ENCODE measurements around the gene GRIFIN. TPM values are rescaled to one million over a fixed set of nuclear protein-coding genes. Genes with fewer than 3 reads are reported as not detected.

The GRIFIN gene
- total and polyA plus RNA-seq, 7 donors: not detected

GRCh38 chr7:2435146-2435545 is 41.1 kb downstream of the GRIFIN start:
- no peak overlapping the region for H3K4me3 ChIP-seq
- H3K4me1 ChIP-seq: no peaks in the 10 kb centered on the region
- DNase-seq: no peak
- WGBS, 3 donors: 90 to 93% (median 92%) methylated on average over 5 of the region's 5 CpGs
- no peak overlapping the region for H3K27ac ChIP-seq
- H3K27me3 ChIP-seq (ENCODE audit: insufficient read depth in 3 of 3, low read length in 2 of 3): no peaks in the 10 kb centered on the region
- H3K36me3 ChIP-seq (ENCODE audit: insufficient read depth in 1 of 2, low read depth in 1 of 2): peaks cover 0 to 38% of the 10 kb centered on the region in 2 donors
- TF ChIP-seq CTCF (IDR thresholded peaks at IDR 0.05): no peak
- peaks cover 10% of the 10 kb centered on the region for H3K9me3 ChIP-seq
- intact Hi-C loops (cut with DNase I): no loop called here
- no peak for ATAC-seq

GRCh38 chr7:2433713-2434550 is 42.3 kb downstream of the GRIFIN start:
- Histone ChIP-seq H3K9me3 (peaks cover 10% of the 10 kb centered on the region), H3K27me3 (ENCODE audit: insufficient read depth in 3 of 3, low read length in 2 of 3) (no peaks in the 10 kb centered on the region), H3K27ac (no peak overlapping the region), H3K4me1 (no peaks in the 10 kb centered on the region), H3K4me3 (no peak overlapping the region), H3K36me3 (ENCODE audit: insufficient read depth in 1 of 2, low read depth in 1 of 2) (peaks cover 0 to 38% of the 10 kb centered on the region in 2 donors)
- intact Hi-C loops (cut with DNase I): no loop called here
- ATAC-seq: no peak
- WGBS, 3 donors: 91 to 93% (median 91%) methylated on average over 42 of the region's 42 CpGs
- no peak for TF ChIP-seq CTCF (IDR thresholded peaks at IDR 0.05)
- DNase-seq: no peak

GRCh38 chr7:2432910-2433712 is 43.1 kb downstream of the GRIFIN start:
- no peak overlapping the region for H3K4me3 ChIP-seq
- ATAC-seq (no peak), DNase-seq (no peak)
- TF ChIP-seq CTCF (IDR thresholded peaks at IDR 0.05): no peak
- peaks cover 10% of the 10 kb centered on the region for H3K9me3 ChIP-seq
- H3K4me1 ChIP-seq: no peaks in the 10 kb centered on the region
- H3K27me3 ChIP-seq (ENCODE audit: insufficient read depth in 3 of 3, low read length in 2 of 3): no peaks in the 10 kb centered on the region
- H3K27ac ChIP-seq: no peak overlapping the region
- intact Hi-C loops (cut with DNase I): no loop called here
- 96 to 97% (median 96%) methylated on average over 78 to 85 of the region's 85 CpGs for WGBS, 3 donors
- H3K36me3 ChIP-seq (ENCODE audit: insufficient read depth in 1 of 2, low read depth in 1 of 2): peaks cover 0 to 38% of the 10 kb centered on the region in 2 donors

- Histone ChIP-seq H3K4me3 (no peak overlapping the region), H3K36me3 (ENCODE audit: insufficient read depth in 1 of 2, low read depth in 1 of 2) (peaks cover 0 to 33% of the 10 kb centered on the region in 2 donors), H3K27ac (no peak overlapping the region), H3K4me1 (no peaks in the 10 kb centered on the region), H3K27me3 (ENCODE audit: insufficient read depth in 3 of 3, low read length in 2 of 3) (no peaks in the 10 kb centered on the region), H3K9me3 (peaks cover 10% of the 10 kb centered on the region)
- TF ChIP-seq CTCF (IDR thresholded peaks at IDR 0.05): peak; percentile 18
- DNase-seq (no peak), ATAC-seq (no peak)
- intact Hi-C loops (cut with DNase I): no loop called here
- WGBS, 3 donors: 85 to 95% (median 87%) methylated on average over 3 of the region's 3 CpGs
Observed at GRCh38 chr7:2431260-2431867, 44.8 kb downstream of the GRIFIN start.

All from psoas muscle (tissue), 8 donors.